Uterus (tissue), 2 donors: Measurements from ENCODE around the gene ATF7.

ENCODE experiments used
- CTCF ChIP-seq, 4 experiments: fragments of 200-600 bp in 2 of 4; fragments of 450-650 bp in 2 of 4; sonication (generic) in 2 of 4; IDR thresholded peaks; one replicate each; pipeline ENCODE4 v1.5.1; 2016 to 2019; ENCODE audit warnings: antibody characterized with exemption in 4 of 4, mild to moderate bottlenecking in 2 of 4, moderate library complexity in 1 of 4
- POLR2A ChIP-seq, 2 donors: fragments of 450-650 bp; IDR thresholded peaks; one replicate each; pipeline ENCODE4 v1.6.1; 2016; ENCODE audit warnings: antibody characterized with exemption in 2 of 2, mild to moderate bottlenecking in 1 of 2, moderate library complexity in 1 of 2

- no peak for TF ChIP-seq CTCF (IDR thresholded peaks at IDR 0.05)
- TF ChIP-seq POLR2A (IDR thresholded peaks at IDR 0.05): no peak
These were observed 1.7 kb upstream of the ATF7 start for GRCh38 chr12:53627919-53628318.
